Psoas muscle (tissue), 8 donors: ENCODE data around the gene PGK1. TPM values are rescaled to one million over a fixed set of nuclear protein-coding genes. Genes with fewer than 3 reads are reported as not detected.

Experiments used
- ATAC-seq, 4 donors: fragments of 200-7000 bp; cut with Tn5 transposase; one replicate each; pipeline ENCODE4 v1.9.1; 2020; ENCODE audit warnings: moderate library complexity in 3 of 4, mild to moderate bottlenecking in 2 of 4
- DNase-seq, 2 donors: peaks; one replicate each; pipeline ENCODE4 v3.0.0-alpha.2; 2020
- H3K27ac ChIP-seq: fragments of 200-600 bp; one replicate; pipeline ENCODE4 v1.8.0; 2022
- H3K27me3 ChIP-seq, 3 donors: fragments of 200-600 bp in 1 of 3; one replicate each; pipeline versions ENCODE4 v1.6.1 to v1.8.0; 2013 to 2022; ENCODE audit warnings: low read length in 2 of 3, mild to moderate bottlenecking in 2 of 3, moderate library complexity in 1 of 3; ENCODE audit not compliant: insufficient read depth in 3 of 3
- H3K36me3 ChIP-seq, 2 donors: fragments of 200-600 bp in 1 of 2; one replicate each; pipeline versions ENCODE4 v1.6.1 to v1.8.0; 2013 to 2022; ENCODE audit warnings: low read depth in 1 of 2, mild to moderate bottlenecking in 1 of 2, moderate library complexity in 1 of 2; ENCODE audit not compliant: insufficient read depth in 1 of 2
- H3K4me1 ChIP-seq: fragments of 200-600 bp; one replicate; pipeline ENCODE4 v1.8.0; 2022
- H3K4me3 ChIP-seq: fragments of 200-600 bp; one replicate; pipeline ENCODE4 v1.8.0; 2022; ENCODE audit warnings: mild to moderate bottlenecking
- H3K9me3 ChIP-seq: fragments of 200-600 bp; one replicate; pipeline ENCODE4 v1.8.0; 2022
- WGBS, 3 donors: extraction: QIAGEN DNeasy Blood & Tissue Kit; methylation state at CpG; one replicate each; pipeline versions ENCODE4 v1.1.6 to v1.1.7; 2013; 5-methylcytosine and 5-hydroxymethylcytosine counted together
- intact Hi-C, 2 donors: fragments of 100-400 bp; cut with DNase I; formaldehyde crosslinking; loops; one replicate each; pipeline versions ENCODE4 v1.11.0 to v1.14.2; 2022
- polyA plus RNA-seq, 3 donors: library from polyadenylated mRNA; stranded (reverse); fragments of 200-250 nt; gene quantifications; one replicate each; pipeline ENCODE4 v1.2.3, GENCODE V29; 2013
- total RNA-seq, 4 donors: library from RNA; stranded (reverse); fragmentation: NEBNext Ultra II Directional in 2 of 4; extraction: Animal tissue kit (Norgen Biotek cat#: 25700) in 2 of 4; gene quantifications; one replicate each; pipeline versions ENCODE4 v1.2.1 to v1.2.4, GENCODE V29; 2021 to 2023
- TF ChIP-seq, protein P1 (sequence below): fragments of 200-600 bp; IDR thresholded peaks from one replicate; pipeline ENCODE4 v1.8.0; 2022; ENCODE audit warnings: antibody characterized with exemption
- donor health status: healthy with polysubstance abuse.
- donor health status: DM: no; HTN: no; CAD: no; lungs with moderate emphysema.
- donor health status: Bipolar disorder and iron deficiency.
- donor health status: healthy.
- donor health status: DM: yes; HTN: yes; CAD: no.
- donor health status: DM: no; HTN: no; CAD: no.
- donor health status: DM: no; HTN: no; CAD: no.
- donor health status: DM: yes; HTN: yes; CAD: no.

PGK1 gene
- total and polyA plus RNA-seq, 7 donors, result 234 to 372 (median 290) TPM

DNA sequence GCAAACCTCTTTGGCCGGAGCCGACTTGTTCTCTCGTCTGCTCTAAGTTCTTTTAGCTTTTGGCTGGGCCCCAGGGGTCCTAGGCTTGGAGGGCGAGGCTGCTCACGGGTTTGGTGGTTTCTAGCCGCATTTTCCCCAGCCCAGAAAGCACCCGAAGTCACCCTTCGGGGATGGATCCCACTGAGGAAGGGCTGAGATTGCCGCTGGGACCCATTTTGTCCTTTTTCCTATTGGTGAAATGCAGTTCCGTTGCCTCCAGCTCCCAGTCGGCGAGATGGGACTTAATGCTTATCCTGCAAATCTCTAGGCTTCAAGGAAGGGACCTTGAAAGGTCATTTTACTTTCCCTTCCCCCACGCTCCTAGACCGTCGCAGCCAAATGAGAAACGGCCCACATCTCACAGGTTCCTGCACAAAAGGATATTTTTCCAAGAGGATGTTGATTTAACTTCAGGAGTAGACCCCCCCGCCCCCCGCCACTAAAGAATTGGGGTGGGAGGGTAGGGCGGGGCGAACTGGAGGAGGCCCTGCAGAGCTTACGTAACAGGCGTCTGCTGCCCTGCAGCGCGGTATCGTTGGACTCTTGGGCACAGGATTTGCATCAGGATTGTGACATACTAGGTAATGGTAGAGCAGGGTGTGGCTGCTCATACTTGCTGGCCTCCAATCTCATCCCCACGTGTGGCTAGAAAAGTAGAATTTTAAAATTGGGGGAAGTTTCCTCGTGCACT lies 564 bp downstream of the PGK1 start:
- Histone ChIP-seq H3K9me3 (no peaks in the 10 kb centered on the region), H3K36me3 (no peaks in the 10 kb centered on the region), H3K27me3 (no peaks in the 10 kb centered on the region), H3K4me1 (peaks cover 7% of the 10 kb centered on the region), H3K4me3 (peak overlapping the region; percentile 79), H3K27ac (peak overlapping the region; percentile 92)
- intact Hi-C loops, result loop anchor here in 1 of 2 donors (10.0 kb wide), 1 partner anchor 210 kb away; the partner anchor contains the start of genes COX7B and MAGT1
- DNase-seq (peak; percentile 51 to 81), ATAC-seq (peak; percentile 68 to 83 (median 74))
- TF ChIP-seq, protein P1, sequence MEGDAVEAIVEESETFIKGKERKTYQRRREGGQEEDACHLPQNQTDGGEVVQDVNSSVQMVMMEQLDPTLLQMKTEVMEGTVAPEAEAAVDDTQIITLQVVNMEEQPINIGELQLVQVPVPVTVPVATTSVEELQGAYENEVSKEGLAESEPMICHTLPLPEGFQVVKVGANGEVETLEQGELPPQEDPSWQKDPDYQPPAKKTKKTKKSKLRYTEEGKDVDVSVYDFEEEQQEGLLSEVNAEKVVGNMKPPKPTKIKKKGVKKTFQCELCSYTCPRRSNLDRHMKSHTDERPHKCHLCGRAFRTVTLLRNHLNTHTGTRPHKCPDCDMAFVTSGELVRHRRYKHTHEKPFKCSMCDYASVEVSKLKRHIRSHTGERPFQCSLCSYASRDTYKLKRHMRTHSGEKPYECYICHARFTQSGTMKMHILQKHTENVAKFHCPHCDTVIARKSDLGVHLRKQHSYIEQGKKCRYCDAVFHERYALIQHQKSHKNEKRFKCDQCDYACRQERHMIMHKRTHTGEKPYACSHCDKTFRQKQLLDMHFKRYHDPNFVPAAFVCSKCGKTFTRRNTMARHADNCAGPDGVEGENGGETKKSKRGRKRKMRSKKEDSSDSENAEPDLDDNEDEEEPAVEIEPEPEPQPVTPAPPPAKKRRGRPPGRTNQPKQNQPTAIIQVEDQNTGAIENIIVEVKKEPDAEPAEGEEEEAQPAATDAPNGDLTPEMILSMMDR, result no peak
- 0 to 24% (median 1%) methylated on average over 21 to 27 of the region's 27 CpGs for WGBS, 3 donors

DNA sequence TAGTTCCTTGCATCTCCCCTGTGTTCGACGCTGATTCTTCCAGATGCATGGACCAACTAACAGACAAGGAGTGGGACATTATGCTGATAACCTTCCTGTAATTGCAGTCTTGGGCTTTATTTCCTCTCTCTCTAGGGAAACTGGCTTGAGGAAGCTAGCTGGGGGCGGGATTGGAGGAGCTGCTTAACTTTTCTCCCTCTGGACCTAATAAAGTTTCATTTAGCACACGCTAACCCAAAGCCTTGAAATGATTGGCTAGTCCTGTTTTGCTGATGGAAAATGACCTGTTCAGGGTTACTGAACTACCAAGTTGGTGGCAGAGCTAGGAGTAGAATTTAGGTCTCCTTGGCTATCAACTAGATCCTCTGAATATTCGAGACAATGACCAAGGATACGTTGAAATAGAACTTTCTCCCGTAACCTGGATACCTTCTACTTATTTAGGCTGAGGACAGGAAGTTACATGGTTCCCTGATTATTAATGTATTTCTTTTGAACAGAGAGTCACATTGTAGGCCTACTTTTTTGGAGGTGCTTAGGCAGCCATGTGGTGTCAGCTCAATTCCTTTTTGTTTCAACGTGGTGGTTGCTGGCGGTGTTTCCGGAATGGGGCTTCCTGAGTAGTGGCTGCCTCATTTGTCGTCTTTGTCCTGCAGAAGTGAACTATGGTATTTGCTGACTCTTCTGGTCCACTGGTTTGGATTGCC lies 2.0 kb downstream of the PGK1 start:
- Histone ChIP-seq H3K27me3 (no peaks in the 10 kb centered on the region), H3K9me3 (no peaks in the 10 kb centered on the region), H3K4me3 (peak overlapping the region; percentile 79), H3K4me1 (peaks cover 7% of the 10 kb centered on the region), H3K36me3 (peaks cover 0 to 9% of the 10 kb centered on the region in 2 donors), H3K27ac (peak overlapping the region; percentile 92)
- DNase-seq (no peak), ATAC-seq (no peak)
- intact Hi-C loops, result loop anchor here in 1 of 2 donors (10.0 kb wide), 1 partner anchor 211 kb away; the partner anchor contains the start of genes COX7B and MAGT1
- WGBS, 3 donors, result 30 to 49% (median 40%) methylated on average over 11 of the region's 11 CpGs
- TF ChIP-seq, protein P1, result no peak

DNA sequence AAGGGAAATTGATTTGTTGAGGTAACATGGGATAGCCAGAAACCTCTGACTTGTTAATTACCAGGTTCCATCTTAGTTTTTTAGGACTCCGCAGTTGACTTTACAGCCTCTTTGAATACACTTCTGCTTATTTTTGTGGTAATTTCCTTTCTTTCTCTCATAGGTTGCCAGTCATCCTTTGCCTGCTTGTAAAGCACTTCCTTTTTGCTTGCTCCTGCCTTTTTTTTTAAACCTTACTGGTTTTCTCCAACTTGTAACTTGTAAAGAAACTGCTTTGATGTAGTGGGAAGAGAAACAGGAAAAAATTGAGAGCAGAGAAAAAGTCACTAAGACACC lies 2.6 kb downstream of the PGK1 start:
- Histone ChIP-seq H3K4me3 (peak overlapping the region; percentile 79), H3K9me3 (no peaks in the 10 kb centered on the region), H3K27me3 (no peaks in the 10 kb centered on the region), H3K36me3 (peaks cover 0 to 14% of the 10 kb centered on the region in 2 donors), H3K4me1 (peaks cover 13% of the 10 kb centered on the region), H3K27ac (peak overlapping the region; percentile 92)
- no peak for DNase-seq
- intact Hi-C loops, result loop anchor here in 1 of 2 donors (10.0 kb wide), 1 partner anchor 212 kb away; the partner anchor contains the start of genes COX7B and MAGT1
- ATAC-seq, result no peak
- TF ChIP-seq, protein P1, result no peak
- WGBS, 3 donors, result 38 to 77% (median 77%) methylated on average over 1 of the region's 1 CpG

DNA sequence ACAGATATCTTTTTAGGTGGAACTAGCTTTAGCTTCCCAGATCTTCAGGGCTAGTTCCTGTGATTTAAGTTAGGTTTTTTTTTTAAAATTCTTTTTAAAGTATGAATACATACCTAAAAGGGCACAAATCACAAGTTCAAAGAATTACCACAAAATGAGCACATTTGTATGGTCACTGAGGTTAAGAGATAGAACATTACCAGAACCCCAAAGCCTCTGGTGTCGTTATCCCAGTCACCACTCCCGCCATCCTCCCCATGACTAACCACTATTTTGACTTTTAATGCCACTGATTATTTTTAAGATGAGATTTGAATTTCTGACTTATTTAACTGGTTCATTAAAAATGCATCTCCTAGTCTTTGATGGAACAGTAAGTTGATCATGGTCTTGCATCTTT lies 5.4 kb downstream of the PGK1 start:
- peak overlapping the region; percentile 19 for H3K27ac ChIP-seq
- intact Hi-C loops, result loop anchor here in 1 of 2 donors (10.0 kb wide), 1 partner anchor 215 kb away; the partner anchor contains the start of genes COX7B and MAGT1
- ATAC-seq (no peak), DNase-seq (no peak)
- H3K4me3 ChIP-seq, result no peak overlapping the region
- 53 to 91% (median 70%) methylated on average over 2 of the region's 2 CpGs for WGBS, 3 donors
- no peaks in the 10 kb centered on the region for H3K27me3 ChIP-seq
- peaks cover 13% of the 10 kb centered on the region for H3K4me1 ChIP-seq
- no peaks in the 10 kb centered on the region for H3K9me3 ChIP-seq
- TF ChIP-seq, protein P1, result no peak
- peaks cover 0 to 30% of the 10 kb centered on the region in 2 donors for H3K36me3 ChIP-seq
